ENCODE measurements around the gene LRP1B.

GRCh38 chr2:141766225-141766624, 364.6 kb downstream of the LRP1B start:
- TF ChIP-seq CTCF (IDR thresholded peaks at IDR 0.05; ENCODE audit: low read depth, low read length, poor library complexity, severe bottlenecking) (no peak), EZH2phosphoT487 (IDR thresholded peaks at IDR 0.05; ENCODE audit: borderline replicate concordance, low read length) (no peak)
